GM12878 (cell line): ENCODE data around the gene ZSWIM3. TPM values are rescaled to one million over a fixed set of nuclear protein-coding genes. Genes with fewer than 3 reads are reported as not detected.

Experiments used
- ATAC-seq: fragments of 200-7000 bp; cut with Tn5 transposase; 3 replicates; pipeline ENCODE4 v1.9.1; 2020; ENCODE audit warnings: mild to moderate bottlenecking, moderate library complexity
- BruUV-seq: library from RNA; stranded (reverse); fragments of 400-500 nt; replicated peaks from 2 replicates; lab custom pipeline; 2021; lab: Mats Ljungman, UMichigan
- CTCF ChIA-PET: fragments of 300-600 bp; sonication (Branson Sonifier 250); formaldehyde crosslinking; extraction: SDS; loops from one replicate; lab custom pipeline; 2021; ENCODE audit warnings: inconsistent platforms; lab: Yijun Ruan, JAX
- POLR2A ChIA-PET: fragments of 350-600 bp; formaldehyde crosslinking; extraction: SDS; loops from one replicate; lab custom pipeline; 2021; ENCODE audit warnings: inconsistent platforms; lab: Charles Lee
- RAD21 ChIA-PET: fragments of 300-600 bp; sonication (Branson Sonifier 250); formaldehyde crosslinking; loops from one replicate; lab custom pipeline; 2023; ENCODE audit warnings: antibody characterized with exemption; ENCODE audit not compliant: unreplicated experiment; lab: Charles Lee
- SMC1A ChIA-PET: fragments of 300-600 bp; sonication (Branson Sonifier 250); formaldehyde crosslinking; loops from one replicate; lab custom pipeline; 2023; ENCODE audit not compliant: unreplicated experiment, uncharacterized antibody; lab: Charles Lee
- DNase-seq: peaks from one replicate; pipeline ENCODE4 v3.0.0-alpha.2; 2011; ENCODE audit warnings: low read depth, low spot score
- FAIRE-seq: peaks from 3 replicates; lab custom pipeline; 2011; peaks lifted over from hg19 to GRCh38; lab: Jason Lieb, UNC
- H2AFZ ChIP-seq: 2 replicates; pipeline ENCODE4 v1.6.0; 2011; ENCODE audit warnings: low read depth, low read length, control low read depth; ENCODE audit not compliant: control insufficient read depth
- H3K27ac ChIP-seq: 2 replicates; pipeline ENCODE4 v1.5.1; 2011; ENCODE audit warnings: control low read depth; ENCODE audit not compliant: control insufficient read depth, insufficient read depth
- H3K27me3 ChIP-seq, 2 experiments: replicated peaks in 1 of 2; 2 replicates each; pipeline versions ENCODE4 v1.6.0 to v1.6.1; 2011; ENCODE audit warnings: low read length in 1 of 2; ENCODE audit not compliant: control insufficient read depth in 2 of 2, insufficient read depth in 2 of 2
- H3K36me3 ChIP-seq, 2 experiments: 2 replicates each; pipeline ENCODE4 v1.5.1; 2011; ENCODE audit warnings: low read length in 1 of 2; ENCODE audit not compliant: control insufficient read depth in 2 of 2, insufficient read depth in 2 of 2
- H3K4me1 ChIP-seq: 2 replicates; pipeline ENCODE4 v1.6.1; 2011; ENCODE audit warnings: mild to moderate bottlenecking, low read length, moderate library complexity, mixed read lengths; ENCODE audit not compliant: control insufficient read depth, insufficient read depth
- H3K4me2 ChIP-seq: 2 replicates; pipeline ENCODE4 v1.6.0; 2011; ENCODE audit warnings: control low read depth; ENCODE audit not compliant: control insufficient read depth, insufficient read depth
- H3K4me3 ChIP-seq: fragments of 200-600 bp; sonication (generic); 2 replicates; pipeline ENCODE4 v1.5.1; 2016
- H3K79me2 ChIP-seq: 2 replicates; pipeline ENCODE4 v1.6.0; 2011; ENCODE audit warnings: low read length; ENCODE audit not compliant: control insufficient read depth, insufficient read depth
- H3K9ac ChIP-seq: 2 replicates; pipeline ENCODE4 v1.8.0; 2011; ENCODE audit warnings: low read length, control low read depth, mixed read lengths; ENCODE audit not compliant: control insufficient read depth, insufficient read depth
- H3K9me3 ChIP-seq: replicated peaks from 3 replicates; pipeline ENCODE4 v1.5.1; 2011; ENCODE audit warnings: mild to moderate bottlenecking, low read length; ENCODE audit not compliant: control insufficient read depth, insufficient read depth
- H4K20me1 ChIP-seq: 2 replicates; pipeline ENCODE4 v1.6.0; 2011; ENCODE audit not compliant: control insufficient read depth, insufficient read depth
- BCL11A ChIP-seq: IDR thresholded peaks from 2 replicates; pipeline ENCODE4 v1.6.1; 2011; ENCODE audit warnings: low read depth, low read length
- CBX5 ChIP-seq: sonication (generic); IDR thresholded peaks from 2 replicates; pipeline ENCODE4 v1.6.1; 2016; ENCODE audit warnings: low read depth, moderate library complexity, mild to moderate bottlenecking, inconsistent platforms
- EP300 ChIP-seq, 2 experiments: fragments of 150-350 bp in 1 of 2; IDR thresholded peaks; 2 replicates each; pipeline ENCODE4 v1.6.1; 2011 to 2012; ENCODE audit warnings: low read depth in 2 of 2, low read length in 2 of 2, borderline replicate concordance in 1 of 2, improper control_type of control experiment in 1 of 2, inconsistent platforms in 1 of 2; ENCODE audit not compliant: control insufficient read depth in 1 of 2
- GATAD2B ChIP-seq: fragments of 450-650 bp; conservative IDR thresholded peaks from 2 replicates; pipeline ENCODE4 v1.6.1; 2017; ENCODE audit warnings: low read depth, mild to moderate bottlenecking, moderate library complexity
- MYB ChIP-seq: fragments of 150-350 bp; IDR thresholded peaks from 2 replicates; pipeline ENCODE4 v1.6.1; 2014; ENCODE audit warnings: mild to moderate bottlenecking, low read depth, low read length, borderline replicate concordance
- NFYA ChIP-seq: IDR thresholded peaks from 2 replicates; pipeline ENCODE4 v1.6.1; 2011; ENCODE audit warnings: low read depth, mild to moderate bottlenecking, low read length, improper control_type of control experiment, borderline replicate concordance
- RUNX3 ChIP-seq: IDR thresholded peaks from 2 replicates; pipeline ENCODE4 v1.6.1; 2012; ENCODE audit warnings: low read length, inconsistent platforms
- SREBF1 ChIP-seq: IDR thresholded peaks from 2 replicates; pipeline ENCODE4 v1.6.1; 2012; ENCODE audit warnings: mild to moderate bottlenecking, low read length
- YY1 ChIP-seq: IDR thresholded peaks from 2 replicates; pipeline ENCODE4 v1.6.1; 2011; ENCODE audit warnings: low read depth, mild to moderate bottlenecking, low read length
- WGBS: methylation state at CpG from one replicate; pipeline ENCODE4 v1.1.6; 2016; ENCODE audit warnings: low lambda C conversion rate; ENCODE audit not compliant: insufficient replicate concordance, insufficient coverage; ENCODE audit errors: missing lambda C conversion rate; 5-methylcytosine and 5-hydroxymethylcytosine counted together
- in situ Hi-C: fragments of 300-500 bp; cut with MboI; formaldehyde crosslinking; loops from 9 replicates; pipeline ENCODE4 v1.14.3; 2018; ENCODE audit warnings: mixed read lengths
- intact Hi-C: fragments of 100-400 bp; cut with micrococcal nuclease; formaldehyde crosslinking; loops from one replicate; pipeline ENCODE4 v1.14.2; 2022; ENCODE audit not compliant: unreplicated experiment
- polyA plus RNA-seq, 11 experiments: library from polyadenylated mRNA; depleted of rRNA in 4 of 11; unstranded in 6 of 11; stranded (reverse) in 5 of 11; fragments of >200 nt; fragmentation: Nextera tagmentation in 4 of 11; fragmentation: Illumina TruSeq in 1 of 11; extraction: Ambion mirVana in 4 of 11; extraction: Trizol in 1 of 11; gene quantifications; 1 replicate in 1 of 11; 2 replicates in 10 of 11; pipeline versions ENCODE4 v1.2.1 to v1.2.3, GENCODE V29; 2011 to 2016; ENCODE audit warnings: inconsistent platforms in 2 of 11, missing spikeins in 2 of 11, low read depth in 1 of 11
- total RNA-seq, 4 experiments: library from RNA; depleted of rRNA in 3 of 4; stranded (reverse); fragments of >200 nt in 3 of 4; fragmentation: Illumina TruSeq in 1 of 4; extraction: Trizol in 1 of 4; gene quantifications; 2 replicates each; pipeline versions ENCODE4 v1.2.1 to v1.2.3, GENCODE V29; 2013 to 2021
- TF ChIP-seq, protein P1 (sequence below): IDR thresholded peaks from 2 replicates; pipeline ENCODE4 v1.6.1; 2011; ENCODE audit warnings: borderline replicate concordance, low read depth, mild to moderate bottlenecking, moderate library complexity, low read length; ENCODE audit not compliant: insufficient read depth, poor library complexity, severe bottlenecking
- TF ChIP-seq, protein P2 (sequence below): fragments of 450-650 bp; IDR thresholded peaks from 2 replicates; pipeline ENCODE4 v1.6.1; 2017; ENCODE audit warnings: low read depth, mild to moderate bottlenecking, moderate library complexity

ZSWIM3 gene
- total and polyA plus RNA-seq, 10 of the 15 experiments (the other 5 are each of a cell fraction or from before 2014, with no cell fraction given): 1.6 to 5.1 (median 4.2) TPM

DNA sequence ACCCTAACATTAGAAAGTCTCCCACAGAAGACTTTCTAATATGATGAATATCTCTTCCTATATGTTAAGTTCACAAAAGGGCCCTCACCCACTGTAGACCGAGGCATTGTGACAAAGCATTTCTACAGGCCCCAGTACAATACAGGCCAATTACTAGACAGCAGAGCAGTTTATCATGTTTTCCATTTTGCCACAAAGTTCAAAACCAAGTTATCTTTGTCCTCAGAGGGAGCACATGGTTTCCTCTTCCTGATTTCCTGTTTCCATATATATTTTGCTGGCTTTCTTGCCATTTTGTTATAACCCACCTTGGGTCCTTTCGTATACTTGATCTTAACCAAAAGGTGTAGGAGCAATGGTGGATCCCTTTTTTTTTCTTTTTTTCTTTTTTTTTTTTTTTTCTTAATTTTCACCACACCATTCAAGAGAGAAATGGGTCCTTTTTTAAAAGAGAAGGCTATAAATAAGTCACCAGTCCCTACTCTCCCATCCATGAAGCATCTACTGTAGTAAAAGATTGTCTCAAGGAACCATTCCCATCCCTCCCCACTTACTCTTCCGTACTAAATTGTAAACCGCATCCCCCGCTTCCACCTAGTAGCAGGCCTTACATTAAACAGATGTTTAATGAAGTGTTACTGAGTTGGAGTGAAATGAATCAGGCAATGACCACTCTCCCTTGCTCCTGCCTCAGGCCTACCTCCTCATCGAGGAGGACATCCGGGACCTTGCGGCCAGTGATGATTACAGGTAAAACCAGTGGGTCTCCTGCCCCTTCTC lies 47.0 kb upstream of the ZSWIM3 start (continued):
- TF ChIP-seq, protein P1, sequence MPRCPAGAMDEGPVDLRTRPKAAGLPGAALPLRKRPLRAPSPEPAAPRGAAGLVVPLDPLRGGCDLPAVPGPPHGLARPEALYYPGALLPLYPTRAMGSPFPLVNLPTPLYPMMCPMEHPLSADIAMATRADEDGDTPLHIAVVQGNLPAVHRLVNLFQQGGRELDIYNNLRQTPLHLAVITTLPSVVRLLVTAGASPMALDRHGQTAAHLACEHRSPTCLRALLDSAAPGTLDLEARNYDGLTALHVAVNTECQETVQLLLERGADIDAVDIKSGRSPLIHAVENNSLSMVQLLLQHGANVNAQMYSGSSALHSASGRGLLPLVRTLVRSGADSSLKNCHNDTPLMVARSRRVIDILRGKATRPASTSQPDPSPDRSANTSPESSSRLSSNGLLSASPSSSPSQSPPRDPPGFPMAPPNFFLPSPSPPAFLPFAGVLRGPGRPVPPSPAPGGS: no peak
- TF ChIP-seq BCL11A (no peak), YY1 (no peak), GATAD2B (no peak)

DNA sequence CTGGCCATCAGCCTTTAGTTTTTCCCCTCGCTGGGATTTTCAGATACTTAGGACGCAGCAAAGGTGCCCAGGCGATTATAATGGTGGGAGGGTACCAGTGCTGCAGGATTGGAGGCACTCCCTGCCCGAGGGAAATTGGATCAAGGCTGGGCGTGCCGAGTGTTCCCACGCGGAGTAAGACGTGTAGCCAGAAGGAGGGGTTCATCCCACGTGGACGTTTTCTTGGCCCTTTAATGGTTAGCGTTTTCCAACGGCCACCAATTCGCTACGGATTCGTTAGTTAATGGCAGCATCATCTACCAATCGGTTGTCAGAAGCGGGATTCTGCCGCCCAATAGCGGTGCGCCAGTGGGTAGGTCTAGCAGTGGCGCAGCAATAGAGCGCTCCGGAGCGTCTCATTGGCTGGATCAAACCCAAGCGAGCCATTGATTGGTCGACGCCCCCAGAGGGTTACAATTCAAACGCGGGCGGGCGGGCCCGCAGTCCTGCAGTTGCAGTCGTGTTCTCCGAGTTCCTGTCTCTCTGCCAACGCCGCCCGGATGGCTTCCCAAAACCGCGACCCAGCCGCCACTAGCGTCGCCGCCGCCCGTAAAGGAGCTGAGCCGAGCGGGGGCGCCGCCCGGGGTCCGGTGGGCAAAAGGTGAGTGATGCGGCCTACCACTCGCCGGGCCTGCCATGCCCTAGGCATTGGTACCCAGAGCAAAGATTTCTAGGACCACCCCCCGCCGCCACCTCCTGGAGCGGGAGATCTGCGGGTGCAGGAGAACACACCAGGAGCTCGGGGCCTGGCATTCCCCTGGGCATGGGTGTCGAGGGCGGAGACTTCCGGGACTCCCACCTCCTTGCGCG lies 45.0 kb upstream of the ZSWIM3 start, which contains the start of gene UBE2C:
UBE2C (plus strand) TSS at position 488 of the 849 bp plus-strand sequence; CDS start at position 540, 52 bp downstream.
- no TSS peak for BruUV-seq
- FAIRE-seq (peak; percentile 86), ATAC-seq (peak; percentile 100), DNase-seq (peak; percentile 98)
- WGBS: 2% methylated on average over 65 of the region's 65 CpGs
- Histone ChIP-seq H3K4me3 (peak within 1 kb of the TSS; percentile 85), H3K9ac (peak within 1 kb of the TSS; percentile 96), H2AFZ (peak within 1 kb of the TSS; percentile 74), H4K20me1 (no peaks in the 10 kb centered on the region), H3K4me2 (peak within 1 kb of the TSS; percentile 79), H3K27ac (peak within 1 kb of the TSS; percentile 93), H3K79me2 (peaks cover 20% of the 10 kb centered on the region), H3K4me1 (no peaks in the 10 kb centered on the region), H3K36me3 (peaks cover 15 to 28% of the 10 kb centered on the region in 2 experiments), H3K27me3 (no peaks in the 10 kb centered on the region), H3K9me3 (no peaks in the 10 kb centered on the region; the same call in 2 of the 3 replicates)
- intact Hi-C loops (loop anchor here (5.0 kb wide), 2 partner anchors 45 to 150 kb away; partner anchors contain the start of genes ACOT8 and ZSWIM3), in situ Hi-C loops (loop anchor here (25.0 kb wide), 1 partner anchor 550 kb away; no protein-coding TSS in a partner anchor)
- ChIA-PET POLR2A (interaction anchor here (1.0 to 1.6 kb wide), 5 partner anchors 29 to 158 kb away, joined by 4 to 8 read pairs (median 5); partner anchors contain the start of genes ACOT8 and ZSWIM3), SMC1A (interaction anchor here (0.7 to 1.9 kb wide), 5 partner anchors 13 to 162 kb away, joined by 3 to 6 read pairs (median 3); no protein-coding TSS in a partner anchor), CTCF (interaction anchor here (1.2 to 2.5 kb wide), 7 partner anchors 12 to 164 kb away, joined by 3 to 18 read pairs (median 5); no protein-coding TSS in a partner anchor), RAD21 (interaction anchor here (1.2 to 2.5 kb wide), 9 partner anchors 12 to 157 kb away, joined by 3 to 9 read pairs (median 4); partner anchors contain the start of gene ZSWIM1)
- TF ChIP-seq MYB: no peak
- TF ChIP-seq, protein P2, sequence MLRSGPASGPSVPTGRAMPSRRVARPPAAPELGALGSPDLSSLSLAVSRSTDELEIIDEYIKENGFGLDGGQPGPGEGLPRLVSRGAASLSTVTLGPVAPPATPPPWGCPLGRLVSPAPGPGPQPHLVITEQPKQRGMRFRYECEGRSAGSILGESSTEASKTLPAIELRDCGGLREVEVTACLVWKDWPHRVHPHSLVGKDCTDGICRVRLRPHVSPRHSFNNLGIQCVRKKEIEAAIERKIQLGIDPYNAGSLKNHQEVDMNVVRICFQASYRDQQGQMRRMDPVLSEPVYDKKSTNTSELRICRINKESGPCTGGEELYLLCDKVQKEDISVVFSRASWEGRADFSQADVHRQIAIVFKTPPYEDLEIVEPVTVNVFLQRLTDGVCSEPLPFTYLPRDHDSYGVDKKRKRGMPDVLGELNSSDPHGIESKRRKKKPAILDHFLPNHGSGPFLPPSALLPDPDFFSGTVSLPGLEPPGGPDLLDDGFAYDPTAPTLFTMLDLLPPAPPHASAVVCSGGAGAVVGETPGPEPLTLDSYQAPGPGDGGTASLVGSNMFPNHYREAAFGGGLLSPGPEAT: peak; percentile 17; the same call in 1 of the 2 replicates
- peak; percentile 95 for TF ChIP-seq NFYA
- TF ChIP-seq EP300 (IDR thresholded peaks at IDR 0.05; ENCODE audit: borderline replicate concordance in 1 of 2, control insufficient read depth in 1 of 2, low read depth in 2 of 2, low read length in 2 of 2): no peak
- TF ChIP-seq SREBF1: no peak
- no peak for TF ChIP-seq CBX5
- peak; percentile 35; the same call in 1 of the 2 replicates for TF ChIP-seq RUNX3
